HEK293T (cell line): ENCODE results near the gene CD160.
"Not testable (repeated sequence)": the region's sequence is repeated elsewhere in the genome, so short reads cannot be mapped to it uniquely, and the experiment has no call there.

Source experiments
- CTCF ChIA-PET: fragments of 350-600 bp; formaldehyde crosslinking; extraction: SDS; loops from one replicate; lab custom pipeline; 2021; ENCODE audit warnings: antibody characterized with exemption, inconsistent platforms; lab: Yijun Ruan, JAX
- POLR2A ChIA-PET: fragments of 350-600 bp; formaldehyde crosslinking; extraction: SDS; loops from one replicate; lab custom pipeline; 2020; ENCODE audit warnings: antibody characterized with exemption, inconsistent platforms; lab: Yijun Ruan, JAX
- DNase-seq: peaks from one replicate; pipeline ENCODE4 v3.0.0; 2012; ENCODE audit warnings: mixed read lengths; ENCODE audit errors: extremely low spot score
- ARNT ChIP-seq: fragments of 450-650 bp; IDR thresholded peaks from 2 replicates; pipeline ENCODE4 v1.6.1; 2017; ENCODE audit warnings: mild to moderate bottlenecking
- BHLHE40 ChIP-seq: fragments of 450-650 bp; IDR thresholded peaks from 2 replicates; pipeline ENCODE4 v1.6.1; 2016; ENCODE audit warnings: mild to moderate bottlenecking, moderate library complexity, borderline replicate concordance
- CTBP1 ChIP-seq: fragments of 450-650 bp; IDR thresholded peaks from 2 replicates; pipeline ENCODE4 v1.6.1; 2016; ENCODE audit warnings: borderline replicate concordance
- ELF4 ChIP-seq: fragments of 450-650 bp; IDR thresholded peaks from 2 replicates; pipeline ENCODE4 v1.6.1; 2017; ENCODE audit warnings: antibody characterized with exemption
- FOXA1 ChIP-seq: fragments of 450-650 bp; IDR thresholded peaks from 2 replicates; pipeline ENCODE4 v1.6.1; 2016; ENCODE audit warnings: mild to moderate bottlenecking
- FOXK2 ChIP-seq: fragments of 450-650 bp; IDR thresholded peaks from 2 replicates; pipeline ENCODE4 v1.6.1; 2016; ENCODE audit warnings: mild to moderate bottlenecking
- FOXM1 ChIP-seq: fragments of 450-650 bp; IDR thresholded peaks from 2 replicates; pipeline ENCODE4 v1.6.1; 2017; ENCODE audit warnings: mild to moderate bottlenecking, borderline replicate concordance
- HDGF ChIP-seq: fragments of 450-650 bp; IDR thresholded peaks from 2 replicates; pipeline ENCODE4 v1.6.1; 2017; ENCODE audit warnings: antibody characterized with exemption, borderline replicate concordance
- L3MBTL2 ChIP-seq: fragments of 450-650 bp; conservative IDR thresholded peaks from 2 replicates; pipeline ENCODE4 v1.6.1; 2016; ENCODE audit warnings: mild to moderate bottlenecking
- LEF1 ChIP-seq: fragments of 450-650 bp; IDR thresholded peaks from 2 replicates; pipeline ENCODE4 v1.6.1; 2017; ENCODE audit warnings: mild to moderate bottlenecking, borderline replicate concordance
- NFRKB ChIP-seq: fragments of 450-650 bp; IDR thresholded peaks from 2 replicates; pipeline ENCODE4 v1.6.1; 2016; ENCODE audit warnings: mild to moderate bottlenecking, moderate library complexity
- SP1 ChIP-seq: fragments of 450-650 bp; IDR thresholded peaks from 2 replicates; pipeline ENCODE4 v1.6.1; 2017
- SUZ12 ChIP-seq: fragments of 450-650 bp; IDR thresholded peaks from 2 replicates; pipeline ENCODE4 v1.6.1; 2016; ENCODE audit warnings: mild to moderate bottlenecking
- TARDBP ChIP-seq: fragments of 450-650 bp; IDR thresholded peaks from 2 replicates; pipeline ENCODE4 v1.6.1; 2016
- ZNF384 ChIP-seq: fragments of 450-650 bp; IDR thresholded peaks from 2 replicates; pipeline ENCODE4 v1.6.1; 2016
- TF ChIP-seq, protein P1 (sequence below): fragments of 450-650 bp; IDR thresholded peaks from 2 replicates; pipeline ENCODE4 v1.6.1; 2016

CD160 gene, protein sequence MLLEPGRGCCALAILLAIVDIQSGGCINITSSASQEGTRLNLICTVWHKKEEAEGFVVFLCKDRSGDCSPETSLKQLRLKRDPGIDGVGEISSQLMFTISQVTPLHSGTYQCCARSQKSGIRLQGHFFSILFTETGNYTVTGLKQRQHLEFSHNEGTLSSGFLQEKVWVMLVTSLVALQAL

DNA sequence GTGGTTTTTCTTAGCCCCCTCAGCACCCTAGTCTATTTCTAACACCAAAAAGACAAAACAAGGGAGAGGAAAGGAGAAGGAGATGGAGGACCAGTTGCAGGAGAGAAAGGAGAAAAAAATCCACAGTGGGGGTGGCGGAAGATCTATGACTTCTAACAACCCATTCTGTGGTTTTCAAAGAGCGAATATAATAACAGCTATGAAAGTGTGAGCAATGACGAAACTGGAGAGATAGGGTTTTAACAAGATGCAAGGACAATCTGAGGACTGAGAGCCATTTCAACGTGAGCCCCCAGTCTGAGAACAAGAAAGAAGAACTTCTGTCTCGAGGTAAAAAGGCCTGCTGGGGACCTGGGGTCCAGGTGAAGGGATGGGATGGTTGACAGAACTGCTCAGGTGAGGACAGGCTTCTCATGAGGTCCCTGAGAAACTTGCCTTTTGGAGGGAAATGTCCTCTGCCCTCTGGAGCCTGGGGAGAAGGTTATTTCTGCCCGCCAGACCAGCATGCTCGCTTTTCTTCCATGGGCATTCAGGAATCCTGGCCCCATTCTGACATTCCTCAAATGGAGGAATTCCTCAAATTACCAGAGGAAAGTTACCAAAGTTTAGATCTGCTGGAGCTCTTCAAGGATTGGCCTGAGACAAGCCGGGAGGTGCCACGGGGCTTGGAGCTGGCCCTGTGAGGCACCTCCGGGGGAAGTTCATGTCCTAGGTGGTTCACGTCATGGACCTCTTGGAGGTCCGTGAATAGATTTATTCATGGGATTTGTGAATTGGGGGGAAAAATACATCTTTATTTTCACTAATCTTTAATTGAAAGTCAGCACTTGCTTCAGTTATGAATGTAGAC lies at the start of gene CD160:
CD160 (plus strand) TSS at position 270 of the 850 bp plus-strand sequence. CDS start 8,829 bp downstream, outside the sequence.
- TF ChIP-seq SUZ12: no peak
- no peak for TF ChIP-seq TARDBP
- no peak for TF ChIP-seq NFRKB
- no peak for TF ChIP-seq L3MBTL2
- no peak for TF ChIP-seq HDGF
- no peak for TF ChIP-seq BHLHE40
- TF ChIP-seq ZNF384: no peak
- no peak for TF ChIP-seq ARNT
- TF ChIP-seq FOXM1: no peak
- TF ChIP-seq CTBP1: no peak
- no peak for TF ChIP-seq FOXA1
- TF ChIP-seq LEF1: no peak
- TF ChIP-seq, protein P1, sequence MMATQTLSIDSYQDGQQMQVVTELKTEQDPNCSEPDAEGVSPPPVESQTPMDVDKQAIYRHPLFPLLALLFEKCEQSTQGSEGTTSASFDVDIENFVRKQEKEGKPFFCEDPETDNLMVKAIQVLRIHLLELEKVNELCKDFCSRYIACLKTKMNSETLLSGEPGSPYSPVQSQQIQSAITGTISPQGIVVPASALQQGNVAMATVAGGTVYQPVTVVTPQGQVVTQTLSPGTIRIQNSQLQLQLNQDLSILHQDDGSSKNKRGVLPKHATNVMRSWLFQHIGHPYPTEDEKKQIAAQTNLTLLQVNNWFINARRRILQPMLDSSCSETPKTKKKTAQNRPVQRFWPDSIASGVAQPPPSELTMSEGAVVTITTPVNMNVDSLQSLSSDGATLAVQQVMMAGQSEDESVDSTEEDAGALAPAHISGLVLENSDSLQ: no peak
- no peak for TF ChIP-seq FOXK2
- no peak for TF ChIP-seq SP1
- no peak for TF ChIP-seq ELF4
- POLR2A ChIA-PET: interaction anchor here (1.9 kb wide), 1 partner anchor 105 kb away, joined by 7 read pairs; the partner anchor contains the start of genes POLR3C and RNF115
- no peak for DNase-seq
- CTCF ChIA-PET: interaction anchor here (1.1 kb wide), 2 partner anchors 19 to 32 kb away, joined by 3 to 4 read pairs; no protein-coding TSS in a partner anchor

DNA sequence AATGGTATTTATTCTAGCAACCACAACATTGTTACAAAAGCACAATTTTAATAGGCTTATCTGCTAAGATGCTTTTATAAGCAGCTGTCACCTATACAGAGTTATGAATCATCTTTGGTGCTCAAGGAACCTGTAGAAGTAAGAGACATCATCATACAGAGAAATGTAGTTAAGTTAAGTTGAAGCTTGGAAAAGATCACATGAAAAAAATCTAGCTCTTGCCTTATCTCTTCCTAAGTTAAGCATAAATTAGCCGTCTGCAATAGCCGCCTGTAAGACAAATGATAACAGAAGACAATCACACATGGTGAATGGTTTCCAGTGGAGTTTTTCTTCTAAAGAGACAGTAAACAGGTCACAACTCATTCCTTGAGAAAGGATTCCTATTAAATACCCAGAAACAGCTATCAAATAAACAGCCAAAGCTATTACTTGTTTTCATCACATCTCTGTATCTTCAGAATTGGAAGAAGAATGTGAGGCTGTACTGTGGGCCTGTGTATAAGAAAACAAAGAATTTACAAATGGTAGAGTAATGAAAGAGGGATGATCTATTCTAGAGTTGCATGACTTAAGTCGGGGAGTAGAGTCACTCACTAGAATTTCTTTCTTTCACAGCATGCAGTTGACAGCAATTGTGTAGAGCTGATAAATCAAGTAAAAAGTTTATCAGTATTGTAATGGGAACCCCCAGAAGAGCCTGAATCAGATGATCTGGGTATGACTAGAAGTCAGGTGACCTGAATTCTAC lies 48.1 kb upstream of the CD160 start:
- POLR2A ChIA-PET, DNase-seq, CTCF ChIA-PET: not testable (repeated sequence)

- POLR2A ChIA-PET: not testable (repeated sequence)
These were observed 46.1 kb upstream of the CD160 start for GRCh38 chr1:145673217-145673616.

DNA sequence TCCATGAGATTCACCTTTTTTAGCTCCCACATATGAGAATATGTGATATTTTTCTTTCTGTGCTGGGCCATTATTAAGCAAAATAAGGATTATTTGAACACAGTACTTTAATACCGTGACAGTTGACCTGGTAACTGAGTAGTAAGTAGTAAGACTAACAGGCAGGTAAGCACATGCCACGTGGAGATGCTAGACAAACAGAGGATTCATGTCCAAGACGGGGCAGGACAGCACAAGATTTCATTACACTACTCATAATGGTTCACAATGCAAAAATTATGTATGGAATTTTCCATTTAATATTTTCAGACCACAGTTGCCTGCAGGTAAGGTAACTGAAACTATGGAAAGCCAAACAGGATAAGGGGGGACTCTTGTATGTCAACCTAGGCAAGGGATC lies 34.4 kb upstream of the CD160 start:
- POLR2A ChIA-PET, CTCF ChIA-PET: not testable (repeated sequence)

More at GRCh38 chr1:145673217-145673616, 46.1 kb upstream of the CD160 start:
- CTCF ChIA-PET, DNase-seq: not testable (repeated sequence)

GRCh38 chr1:145686078-145686477 lies 33.2 kb upstream of the CD160 start:
- POLR2A ChIA-PET, CTCF ChIA-PET, DNase-seq: not testable (repeated sequence)

More for the DNA sequence above, 34.4 kb upstream of the CD160 start:
- not testable (repeated sequence) for DNase-seq

DNA sequence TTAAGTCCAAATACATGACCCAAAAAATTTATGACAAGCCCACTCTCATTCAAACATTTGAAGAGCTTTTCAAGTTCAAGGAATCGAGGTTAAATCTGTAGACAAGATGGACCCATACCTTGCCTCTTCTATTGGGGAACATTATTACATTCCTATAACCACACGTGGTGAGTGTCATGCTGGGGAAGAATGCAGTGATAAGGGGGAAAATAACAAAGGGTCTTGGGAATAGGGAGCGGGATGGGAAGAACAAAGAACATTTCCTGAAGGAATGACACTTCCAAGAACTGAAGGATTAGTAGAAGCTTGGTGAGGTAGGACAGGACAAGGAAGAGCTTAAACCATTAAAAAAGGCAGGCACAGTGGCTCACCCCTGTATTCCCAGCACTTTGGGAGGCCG lies 31.0 kb upstream of the CD160 start:
- CTCF ChIA-PET: no interaction called here
- POLR2A ChIA-PET: no interaction called here
- no peak for DNase-seq
- TF ChIP-seq FOXM1 (no peak), BHLHE40 (no peak), ZNF384 (no peak), HDGF (no peak), L3MBTL2 (no peak), SUZ12 (no peak), TARDBP (no peak), FOXK2 (no peak), FOXA1 (no peak), ARNT (no peak), SP1 (no peak)
- TF ChIP-seq, protein P1: no peak

DNA sequence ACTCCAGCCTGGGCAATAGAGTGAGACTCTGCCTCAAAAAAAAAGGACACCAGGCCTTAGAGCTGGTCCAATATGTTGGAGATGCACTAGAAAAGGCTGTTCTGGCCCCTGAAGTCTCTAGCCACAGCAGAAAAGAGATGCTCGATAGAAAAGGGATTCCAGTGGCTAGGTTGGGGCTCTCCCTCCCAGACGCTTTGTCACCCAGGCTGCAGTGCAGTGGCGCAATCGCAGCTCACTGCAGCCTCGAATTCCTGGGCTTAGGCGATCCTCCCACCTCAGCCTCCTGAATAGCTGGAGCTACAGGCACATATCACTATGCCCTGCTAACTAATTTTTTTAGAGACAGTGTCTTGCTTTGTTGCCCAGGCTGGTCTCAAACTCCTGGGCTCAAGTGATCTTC lies 30.4 kb upstream of the CD160 start:
- ChIA-PET CTCF (no interaction called here), POLR2A (no interaction called here)
- TF ChIP-seq BHLHE40 (no peak), ELF4 (no peak)
- no peak for DNase-seq
